Sigmoid colon (tissue), 4 donors: ENCODE data around the gene PARP6.

ENCODE experiments used
- EP300 ChIP-seq, 4 donors: sonication (generic); formaldehyde crosslinking; IDR thresholded peaks; one replicate each; pipeline ENCODE4 v1.6.1; 2017; ENCODE audit warnings: antibody characterized with exemption in 4 of 4
- POLR2A ChIP-seq, 2 donors: fragments of 450-650 bp; IDR thresholded peaks; one replicate each; pipeline ENCODE4 v1.6.1; 2016; ENCODE audit warnings: antibody characterized with exemption in 2 of 2, mild to moderate bottlenecking in 2 of 2, moderate library complexity in 2 of 2
- POLR2AphosphoS5 ChIP-seq, 4 donors: sonication (generic); formaldehyde crosslinking; IDR thresholded peaks; one replicate each; pipeline ENCODE4 v1.6.1; 2017; ENCODE audit warnings: antibody characterized with exemption in 4 of 4
- TF ChIP-seq, protein P1 (sequence below), 4 experiments: fragments of 450-650 bp in 3 of 4; fragments of 200-600 bp in 1 of 4; IDR thresholded peaks; one replicate each; pipeline ENCODE4 v1.5.1; 2016 to 2019; ENCODE audit warnings: antibody characterized with exemption in 4 of 4, mild to moderate bottlenecking in 3 of 4, moderate library complexity in 2 of 4

DNA sequence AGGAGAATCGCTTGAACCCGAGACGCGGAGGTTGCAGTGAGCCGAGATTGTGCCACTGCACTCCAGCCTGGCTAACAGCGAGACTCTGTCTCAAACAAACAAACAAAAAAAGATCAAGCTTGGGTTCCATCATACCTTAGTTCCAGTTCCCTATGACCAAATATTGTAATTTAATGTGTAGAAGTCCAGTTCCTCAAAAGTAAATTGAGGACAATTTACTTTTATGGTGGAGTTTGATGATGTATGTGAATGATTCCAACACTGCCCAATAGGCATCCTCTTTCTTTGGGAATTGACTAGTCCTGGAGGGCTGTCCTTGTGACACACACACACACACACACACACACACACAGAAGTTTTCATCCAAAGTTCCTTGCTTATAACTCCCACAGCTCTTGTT is 38.6 kb downstream of the PARP6 start:
- TF ChIP-seq, protein P1, sequence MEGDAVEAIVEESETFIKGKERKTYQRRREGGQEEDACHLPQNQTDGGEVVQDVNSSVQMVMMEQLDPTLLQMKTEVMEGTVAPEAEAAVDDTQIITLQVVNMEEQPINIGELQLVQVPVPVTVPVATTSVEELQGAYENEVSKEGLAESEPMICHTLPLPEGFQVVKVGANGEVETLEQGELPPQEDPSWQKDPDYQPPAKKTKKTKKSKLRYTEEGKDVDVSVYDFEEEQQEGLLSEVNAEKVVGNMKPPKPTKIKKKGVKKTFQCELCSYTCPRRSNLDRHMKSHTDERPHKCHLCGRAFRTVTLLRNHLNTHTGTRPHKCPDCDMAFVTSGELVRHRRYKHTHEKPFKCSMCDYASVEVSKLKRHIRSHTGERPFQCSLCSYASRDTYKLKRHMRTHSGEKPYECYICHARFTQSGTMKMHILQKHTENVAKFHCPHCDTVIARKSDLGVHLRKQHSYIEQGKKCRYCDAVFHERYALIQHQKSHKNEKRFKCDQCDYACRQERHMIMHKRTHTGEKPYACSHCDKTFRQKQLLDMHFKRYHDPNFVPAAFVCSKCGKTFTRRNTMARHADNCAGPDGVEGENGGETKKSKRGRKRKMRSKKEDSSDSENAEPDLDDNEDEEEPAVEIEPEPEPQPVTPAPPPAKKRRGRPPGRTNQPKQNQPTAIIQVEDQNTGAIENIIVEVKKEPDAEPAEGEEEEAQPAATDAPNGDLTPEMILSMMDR (IDR thresholded peaks at IDR 0.05) = no peak
- TF ChIP-seq POLR2AphosphoS5 (IDR thresholded peaks at IDR 0.05) (no peak), EP300 (IDR thresholded peaks at IDR 0.05) (no peak), POLR2A (IDR thresholded peaks at IDR 0.05) (no peak)
